Spleen (tissue), 7 donors: ENCODE results near the gene CCNI2.

Source experiments
- POLR2A ChIP-seq, 3 donors: fragments of 450-650 bp; IDR thresholded peaks; one replicate each; pipeline ENCODE4 v1.5.1; 2017; ENCODE audit warnings: antibody characterized with exemption in 3 of 3, mild to moderate bottlenecking in 1 of 3
- TF ChIP-seq, protein P1 (sequence below), 11 experiments: fragments of 200-600 bp in 7 of 11; fragments of 450-650 bp in 4 of 11; sonication (generic) in 4 of 11; IDR thresholded peaks in 8 of 11; conservative IDR thresholded peaks in 3 of 11; 1 replicate in 7 of 11; 2 replicates in 4 of 11; pipeline versions ENCODE4 v1.4.0 to v1.8.0; 2016 to 2021; ENCODE audit warnings: antibody characterized with exemption in 11 of 11, inconsistent platforms in 4 of 11, mild to moderate bottlenecking in 1 of 11
- donor health status: DM: no; HTN: no; CAD: no; lungs with moderate emphysema.
- donor health status: DM: no; HTN: no; CAD: no.
- donor health status: DM: no; HTN: no; CAD: no.

DNA sequence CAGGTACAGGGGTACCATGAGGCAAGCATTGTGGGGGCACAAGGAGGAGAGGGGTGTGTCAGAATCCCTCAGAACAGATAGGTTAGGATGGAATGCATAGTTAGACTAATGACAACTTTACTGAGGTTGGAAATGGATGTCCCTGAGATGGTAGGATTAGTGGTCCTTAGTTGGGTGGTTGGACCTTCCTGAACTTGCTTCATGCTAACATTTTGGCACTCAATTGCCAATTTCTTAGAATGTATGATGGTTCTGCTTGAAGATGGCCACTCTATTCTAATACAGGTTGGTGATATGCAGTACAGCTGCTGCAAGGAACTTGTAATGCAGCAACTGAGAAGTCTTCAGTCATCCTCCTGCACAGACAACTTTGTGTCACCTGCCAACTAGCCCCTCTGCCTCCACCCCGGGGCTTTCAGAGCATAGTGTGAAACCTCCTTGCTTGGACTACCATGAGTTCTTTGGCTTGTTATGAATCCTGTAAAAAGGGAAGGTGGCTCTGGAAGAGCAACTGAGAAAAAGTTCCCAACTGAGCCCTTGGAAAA is 5.4 kb downstream of the CCNI2 start:
- TF ChIP-seq, protein P1, sequence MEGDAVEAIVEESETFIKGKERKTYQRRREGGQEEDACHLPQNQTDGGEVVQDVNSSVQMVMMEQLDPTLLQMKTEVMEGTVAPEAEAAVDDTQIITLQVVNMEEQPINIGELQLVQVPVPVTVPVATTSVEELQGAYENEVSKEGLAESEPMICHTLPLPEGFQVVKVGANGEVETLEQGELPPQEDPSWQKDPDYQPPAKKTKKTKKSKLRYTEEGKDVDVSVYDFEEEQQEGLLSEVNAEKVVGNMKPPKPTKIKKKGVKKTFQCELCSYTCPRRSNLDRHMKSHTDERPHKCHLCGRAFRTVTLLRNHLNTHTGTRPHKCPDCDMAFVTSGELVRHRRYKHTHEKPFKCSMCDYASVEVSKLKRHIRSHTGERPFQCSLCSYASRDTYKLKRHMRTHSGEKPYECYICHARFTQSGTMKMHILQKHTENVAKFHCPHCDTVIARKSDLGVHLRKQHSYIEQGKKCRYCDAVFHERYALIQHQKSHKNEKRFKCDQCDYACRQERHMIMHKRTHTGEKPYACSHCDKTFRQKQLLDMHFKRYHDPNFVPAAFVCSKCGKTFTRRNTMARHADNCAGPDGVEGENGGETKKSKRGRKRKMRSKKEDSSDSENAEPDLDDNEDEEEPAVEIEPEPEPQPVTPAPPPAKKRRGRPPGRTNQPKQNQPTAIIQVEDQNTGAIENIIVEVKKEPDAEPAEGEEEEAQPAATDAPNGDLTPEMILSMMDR (IDR thresholded peaks at IDR 0.05 in 8 of 11, conservative IDR thresholded peaks at IDR 0.05 in 3 of 11), result no peak
- no peak for TF ChIP-seq POLR2A (IDR thresholded peaks at IDR 0.05)
